Right cardiac atrium (tissue), 5 donors: Measurements from ENCODE around the gene PLXNB3. TPM values are rescaled to one million over a fixed set of nuclear protein-coding genes. Genes with fewer than 3 reads are reported as not detected.

Experiments
- ATAC-seq, 2 donors: fragments of 200-7000 bp; cut with Tn5 transposase; one replicate each; pipeline versions ENCODE4 v1.8.0 to v1.9.1; 2020; ENCODE audit warnings: moderate library complexity in 2 of 2, mild to moderate bottlenecking in 1 of 2
- DNase-seq, 3 donors: peaks; one replicate each; pipeline ENCODE4 v3.0.0-alpha.2; 2020
- H3K27ac ChIP-seq: one replicate; pipeline ENCODE4 v1.5.1; 2013; ENCODE audit warnings: mild to moderate bottlenecking, low read length, control low read depth, moderate library complexity
- H3K27me3 ChIP-seq: one replicate; pipeline ENCODE4 v1.6.1; 2013; ENCODE audit not compliant: control insufficient read depth, insufficient read depth
- H3K4me1 ChIP-seq: one replicate; pipeline ENCODE4 v1.6.1; 2013; ENCODE audit warnings: low read length; ENCODE audit not compliant: control insufficient read depth, insufficient read depth
- H3K4me3 ChIP-seq: one replicate; pipeline ENCODE4 v1.5.1; 2013; ENCODE audit warnings: low read length, control low read depth
- H3K9me3 ChIP-seq: one replicate; pipeline ENCODE4 v1.6.1; 2013; ENCODE audit warnings: low read length; ENCODE audit not compliant: control insufficient read depth
- WGBS: extraction: QIAGEN DNeasy Blood & Tissue Kit; methylation state at CpG from one replicate; pipeline ENCODE4 v1.1.7; 2013; 5-methylcytosine and 5-hydroxymethylcytosine counted together
- intact Hi-C, 4 donors: fragments of 100-400 bp; cut with DNase I; formaldehyde crosslinking; loops; one replicate each; pipeline versions ENCODE4 v1.11.0 to v1.14.0; 2022 to 2023
- polyA plus RNA-seq: library from polyadenylated mRNA; stranded (reverse); fragments of 200-250 nt; gene quantifications from one replicate; pipeline ENCODE4 v1.2.3, GENCODE V29; 2013
- total RNA-seq, 4 donors: library from RNA; stranded (reverse); fragmentation: NEBNext Ultra II Directional; extraction: Animal tissue kit (Norgen Biotek cat#: 25700); gene quantifications; one replicate each; pipeline ENCODE4 v1.2.1, GENCODE V29; 2021
- donor health status: healthy with polysubstance abuse.
- donor health status: DM: no; HTN: yes; CAD: no.
- donor health status: DM: no; HTN: no; CAD: no.
- donor health status: DM: no; HTN: yes; CAD: no; lungs with severe emphysema.
- donor health status: DM: yes; HTN: yes; CAD: no.

The PLXNB3 gene
- total and polyA plus RNA-seq, 5 donors, result 6.8 to 10.9 (median 9.2) TPM

DNA sequence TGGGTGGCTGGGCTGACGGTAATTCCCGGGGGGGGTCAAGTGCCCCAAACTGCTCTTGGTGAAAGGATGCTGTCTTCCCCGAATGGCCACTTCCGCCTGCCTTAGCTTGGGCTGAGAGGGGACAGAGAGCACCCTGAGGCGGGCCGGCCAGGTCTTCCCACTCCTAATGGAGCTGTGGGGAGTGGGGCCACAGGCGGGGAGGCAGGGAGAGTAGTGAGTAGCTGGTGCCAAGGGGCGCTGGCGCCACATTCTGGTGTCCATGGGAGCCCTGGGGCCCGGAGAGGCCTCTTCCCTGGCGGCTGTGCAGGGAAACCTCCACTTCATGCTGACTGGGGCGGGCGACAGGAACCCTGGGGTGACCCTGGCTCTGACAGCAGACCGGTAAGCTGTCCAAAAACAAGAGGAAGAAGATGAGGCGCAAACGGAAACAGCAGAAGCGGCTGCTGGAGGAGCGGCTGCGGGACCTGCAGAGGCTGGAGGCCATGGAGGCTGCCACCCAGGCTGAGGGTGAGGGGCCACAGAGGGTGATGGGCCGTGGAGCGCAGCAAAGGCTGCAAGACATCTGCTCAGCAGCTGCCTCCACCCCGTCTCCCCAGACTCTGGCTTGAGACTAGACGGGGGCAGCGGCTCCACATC is 19.4 kb downstream of the PLXNB3 start:
- no peak for DNase-seq
- Histone ChIP-seq H3K9me3 (no peaks in the 10 kb centered on the region), H3K4me3 (no peak overlapping the region), H3K27me3 (no peaks in the 10 kb centered on the region), H3K27ac (no peak overlapping the region), H3K4me1 (peaks cover 2% of the 10 kb centered on the region)
- intact Hi-C loops, result no loop called here
- no peak for ATAC-seq
- 64% methylated on average over 24 of the region's 24 CpGs for WGBS

DNA sequence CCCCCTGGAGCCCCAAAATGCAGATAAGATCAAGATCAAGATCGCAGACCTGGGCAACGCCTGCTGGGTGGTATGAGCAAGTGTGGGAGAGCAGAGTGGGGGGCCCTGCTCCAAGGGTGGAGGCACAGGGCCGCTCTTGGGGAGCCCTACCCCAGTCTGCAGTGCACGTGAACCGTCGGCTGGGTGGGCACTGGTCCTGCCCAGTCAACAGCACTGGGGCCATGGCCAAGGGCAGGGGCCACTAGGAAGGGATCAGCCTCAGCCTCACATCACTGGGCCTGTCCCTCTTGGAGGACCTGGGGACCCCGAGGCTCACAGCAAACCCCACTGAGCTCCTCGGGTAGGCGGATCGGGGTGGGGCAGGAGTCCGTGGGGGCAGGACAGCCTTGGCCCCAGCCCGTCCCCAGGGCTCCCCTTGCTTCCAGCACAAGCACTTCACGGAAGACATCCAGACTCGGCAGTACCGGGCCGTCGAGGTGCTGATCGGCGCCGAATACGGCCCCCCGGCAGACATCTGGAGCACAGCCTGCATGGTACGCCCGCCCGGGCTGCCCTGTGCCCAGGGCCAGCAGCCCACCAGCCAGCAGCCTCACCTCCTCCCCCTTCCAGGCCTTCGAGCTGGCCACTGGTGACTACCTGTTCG is 20.4 kb downstream of the PLXNB3 start:
- no peaks in the 10 kb centered on the region for H3K9me3 ChIP-seq
- H3K4me3 ChIP-seq, result no peak overlapping the region
- ATAC-seq, result no peak
- WGBS, result 88% methylated on average over 27 of the region's 27 CpGs
- peaks cover 2% of the 10 kb centered on the region for H3K4me1 ChIP-seq
- no peak overlapping the region for H3K27ac ChIP-seq
- H3K27me3 ChIP-seq, result no peaks in the 10 kb centered on the region
- DNase-seq, result no peak
- intact Hi-C loops, result no loop called here

DNA sequence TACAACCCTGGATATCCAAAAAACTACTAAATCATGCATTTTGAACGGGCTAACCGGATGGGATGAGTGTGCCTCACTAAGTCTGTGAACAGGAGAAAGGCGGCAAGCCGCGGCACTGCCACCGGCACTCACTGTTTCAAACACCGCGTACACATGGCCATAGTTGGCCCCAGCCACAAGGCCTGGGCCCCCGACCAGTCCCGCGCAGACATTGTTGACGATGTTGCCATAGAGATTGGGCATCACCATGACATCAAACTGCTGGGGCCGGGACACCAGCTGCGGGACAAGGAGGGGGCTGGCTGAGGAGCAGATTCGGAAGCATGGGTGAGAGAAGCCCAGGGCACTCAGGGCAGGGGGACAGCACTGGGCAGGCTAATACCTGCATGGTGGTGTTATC is 22.6 kb downstream of the PLXNB3 start:
- WGBS, result 75% methylated on average over 15 of the region's 15 CpGs
- ATAC-seq, result no peak
- no peak overlapping the region for H3K27ac ChIP-seq
- intact Hi-C loops, result no loop called here
- H3K4me3 ChIP-seq, result no peak overlapping the region
- peaks cover 2% of the 10 kb centered on the region for H3K4me1 ChIP-seq
- H3K9me3 ChIP-seq, result no peaks in the 10 kb centered on the region
- no peak for DNase-seq
- H3K27me3 ChIP-seq, result no peaks in the 10 kb centered on the region

DNA sequence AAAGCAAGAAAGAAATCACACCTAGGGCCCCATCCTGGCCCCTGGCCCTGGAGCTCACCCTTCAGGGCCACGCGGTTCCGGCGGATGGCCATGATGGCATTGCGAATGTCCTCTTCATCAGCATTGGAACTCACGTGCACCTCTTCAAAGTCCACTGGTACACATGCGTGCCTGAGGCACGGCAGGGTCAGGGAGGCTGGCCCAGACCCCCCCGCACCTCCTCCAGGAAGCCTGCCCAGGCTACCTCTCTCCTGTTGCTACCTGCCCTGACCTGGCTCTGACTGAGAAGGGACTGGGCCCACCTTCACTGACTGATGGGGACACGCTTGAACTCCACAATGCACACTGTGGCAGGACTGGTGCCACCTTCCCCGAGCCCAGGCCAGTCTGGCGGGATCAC is 25.6 kb downstream of the PLXNB3 start:
- ATAC-seq, result no peak
- intact Hi-C loops, result loop anchor here in 1 of 4 donors (10.0 kb wide), 1 partner anchor 135 kb away; the partner anchor contains the start of gene ARHGAP4
- Histone ChIP-seq H3K4me1 (peaks cover 4% of the 10 kb centered on the region), H3K9me3 (no peaks in the 10 kb centered on the region), H3K4me3 (no peak overlapping the region), H3K27me3 (no peaks in the 10 kb centered on the region), H3K27ac (no peak overlapping the region)
- DNase-seq, result no peak
- 93% methylated on average over 12 of the region's 12 CpGs for WGBS

DNA sequence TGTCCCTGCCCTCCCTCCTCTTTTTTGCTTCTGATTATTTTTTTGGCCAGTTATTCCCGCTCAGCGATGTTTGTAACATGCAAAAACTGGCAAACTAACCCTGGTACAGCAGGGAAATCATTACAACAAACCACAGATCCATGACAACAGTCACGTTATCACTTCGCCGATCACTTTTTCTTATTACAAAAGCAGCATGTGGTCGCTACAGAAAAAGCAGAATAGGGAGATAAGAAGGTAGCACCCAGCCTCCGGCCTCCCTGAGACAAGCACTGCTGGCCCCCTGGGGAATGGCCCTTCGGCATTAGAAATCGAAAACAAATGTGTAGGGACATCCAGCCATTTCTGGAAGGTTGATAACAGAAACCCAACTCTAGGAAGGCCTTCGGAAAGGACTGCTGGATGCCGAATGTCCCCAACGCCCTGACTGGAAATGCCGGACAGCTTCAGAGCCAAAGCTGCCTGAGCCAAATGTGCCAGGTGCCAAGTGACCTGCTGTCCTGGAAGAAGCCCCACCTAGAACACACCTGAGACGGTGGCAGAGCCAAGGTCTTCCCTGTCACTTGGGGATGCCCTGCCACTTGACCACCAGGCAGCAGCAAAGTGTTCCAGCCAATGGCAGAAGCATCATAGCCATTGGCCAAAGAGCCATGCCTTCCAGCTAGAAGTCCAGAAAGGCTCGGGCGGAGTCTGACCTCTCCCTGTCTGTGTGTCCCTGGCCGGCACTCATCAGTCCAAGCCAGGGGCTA is 27.2 kb downstream of the PLXNB3 start:
- Histone ChIP-seq H3K4me3 (no peak overlapping the region), H3K27me3 (no peaks in the 10 kb centered on the region), H3K27ac (no peak overlapping the region), H3K9me3 (no peaks in the 10 kb centered on the region), H3K4me1 (peaks cover 4% of the 10 kb centered on the region)
- ATAC-seq (no peak), DNase-seq (no peak)
- intact Hi-C loops, result loop anchor here in 1 of 4 donors (10.0 kb wide), 1 partner anchor 134 kb away; the partner anchor contains the start of gene ARHGAP4
- WGBS, result 78% methylated on average over 17 of the region's 17 CpGs

DNA sequence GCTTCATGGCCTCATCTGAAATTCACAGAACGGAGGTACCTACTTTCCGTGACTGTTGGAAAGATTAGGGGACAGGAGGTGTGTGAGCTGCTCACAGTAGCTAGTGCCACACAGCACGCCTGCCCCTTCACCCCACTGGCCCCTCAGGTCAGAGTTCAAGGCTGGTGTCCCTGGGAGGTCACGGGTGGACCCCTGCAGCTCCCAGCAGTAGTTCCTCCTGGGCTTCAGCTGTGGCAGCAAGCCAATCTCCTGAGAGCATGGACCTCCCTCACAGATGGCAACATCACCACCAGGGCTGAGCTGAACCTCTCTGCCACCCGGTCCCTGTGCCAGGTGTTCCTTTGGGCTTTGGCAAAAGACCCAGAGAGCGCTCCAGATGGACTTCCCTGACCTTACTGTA is 28.3 kb downstream of the PLXNB3 start:
- DNase-seq (no peak), ATAC-seq (no peak)
- no peaks in the 10 kb centered on the region for H3K9me3 ChIP-seq
- H3K4me1 ChIP-seq, result peaks cover 4% of the 10 kb centered on the region
- no peaks in the 10 kb centered on the region for H3K27me3 ChIP-seq
- no peak overlapping the region for H3K4me3 ChIP-seq
- H3K27ac ChIP-seq, result no peak overlapping the region
- intact Hi-C loops, result loop anchor here in 1 of 4 donors (10.0 kb wide), 1 partner anchor 132 kb away; the partner anchor contains the start of gene ARHGAP4
- WGBS, result 89% methylated on average over 6 of the region's 6 CpGs

DNA sequence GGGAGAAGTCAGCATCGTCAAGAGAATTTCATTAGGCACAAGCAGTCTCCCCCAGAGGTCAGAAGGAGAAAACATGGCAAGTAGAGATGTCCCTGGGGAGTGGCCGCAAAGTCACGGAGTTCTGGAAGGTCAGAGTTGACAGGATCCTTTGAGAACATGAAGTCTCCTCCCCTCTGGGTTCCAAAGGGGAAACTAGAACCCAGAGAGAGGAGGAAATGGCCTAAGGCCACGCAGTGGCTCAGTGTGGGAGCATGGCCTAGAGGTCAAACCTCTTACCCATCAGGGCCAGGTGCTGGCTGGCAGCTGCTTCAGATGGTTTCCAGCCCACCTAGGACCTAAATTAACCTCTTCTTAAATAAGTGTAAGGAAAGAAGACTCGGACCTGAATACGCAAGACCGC is 29.2 kb downstream of the PLXNB3 start:
- Histone ChIP-seq H3K9me3 (no peaks in the 10 kb centered on the region), H3K4me1 (peaks cover 4% of the 10 kb centered on the region), H3K4me3 (peak overlapping the region; percentile 90), H3K27ac (peak overlapping the region; percentile 95), H3K27me3 (no peaks in the 10 kb centered on the region)
- DNase-seq, result no peak
- ATAC-seq, result no peak
- intact Hi-C loops, result loop anchor here in 1 of 4 donors (10.0 kb wide), 1 partner anchor 132 kb away; the partner anchor contains the start of gene ARHGAP4
- 6% methylated on average over 7 of the region's 7 CpGs for WGBS

DNA sequence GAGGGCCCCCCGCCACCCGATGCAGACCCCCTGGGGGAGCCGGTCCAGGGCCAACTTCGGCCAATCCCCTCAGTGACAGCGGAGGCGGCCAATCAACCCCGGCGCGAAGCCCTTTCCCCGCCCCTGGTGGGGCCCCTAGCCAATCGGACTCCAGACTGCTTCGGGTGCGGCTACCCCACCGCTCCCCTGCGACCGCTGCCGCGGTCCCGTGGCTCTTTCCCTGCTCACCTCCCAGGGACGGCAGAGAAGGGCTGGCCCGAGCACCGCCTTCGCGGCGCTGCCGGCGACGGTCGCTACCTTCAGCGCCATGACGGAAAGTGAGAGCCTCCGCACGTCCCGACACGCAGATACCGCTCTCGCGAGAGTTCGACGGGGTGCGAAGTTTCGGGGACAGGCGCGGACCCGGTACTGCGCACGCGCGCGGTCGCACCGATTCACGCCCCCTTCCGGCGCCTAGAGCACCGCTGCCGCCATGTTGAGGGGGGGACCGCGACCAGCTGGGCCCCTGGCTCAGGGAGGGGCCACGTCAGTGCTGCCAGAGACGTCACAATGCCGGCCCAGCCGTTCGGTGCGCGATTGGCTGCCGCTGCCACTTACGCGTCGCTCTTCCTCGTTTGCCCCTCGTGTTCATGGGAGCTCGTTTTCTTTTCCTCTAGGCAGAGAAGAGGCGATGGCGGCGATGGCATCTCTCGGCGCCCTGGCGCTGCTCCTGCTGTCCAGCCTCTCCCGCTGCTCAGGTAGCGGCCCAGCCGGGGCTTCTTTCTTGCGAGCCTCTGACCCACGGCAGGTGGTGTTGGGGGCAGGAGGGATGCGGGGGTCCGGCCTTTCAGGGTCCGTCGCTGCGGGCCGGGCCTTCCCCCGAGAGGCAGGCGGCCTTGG is 30.2 kb downstream of the PLXNB3 start, which contains the start of the genes IDH3G and SSR4:
TSS of gene IDH3G (minus strand) at position 358 of the 879 bp plus-strand sequence. CDS start at position 309, 49 bp downstream.
TSS of gene SSR4 (plus strand) at position 651 of the 879 bp plus-strand sequence. CDS start at position 671, 20 bp downstream.
- H3K4me3 ChIP-seq, result peak within 1 kb of the TSS; percentile 90
- DNase-seq (peak; percentile 94 to 97 (median 97)), ATAC-seq (peak; percentile 95 to 96)
- WGBS, result under 1% methylated on average over 92 of the region's 92 CpGs
- H3K27me3 ChIP-seq, result no peaks in the 10 kb centered on the region
- peak within 1 kb of the TSS; percentile 95 for H3K27ac ChIP-seq
- H3K9me3 ChIP-seq, result no peaks in the 10 kb centered on the region
- H3K4me1 ChIP-seq, result peaks cover 4% of the 10 kb centered on the region
- intact Hi-C loops, result loop anchor here in 1 of 4 donors (10.0 kb wide), 1 partner anchor 131 kb away; the partner anchor contains the start of gene ARHGAP4

DNA sequence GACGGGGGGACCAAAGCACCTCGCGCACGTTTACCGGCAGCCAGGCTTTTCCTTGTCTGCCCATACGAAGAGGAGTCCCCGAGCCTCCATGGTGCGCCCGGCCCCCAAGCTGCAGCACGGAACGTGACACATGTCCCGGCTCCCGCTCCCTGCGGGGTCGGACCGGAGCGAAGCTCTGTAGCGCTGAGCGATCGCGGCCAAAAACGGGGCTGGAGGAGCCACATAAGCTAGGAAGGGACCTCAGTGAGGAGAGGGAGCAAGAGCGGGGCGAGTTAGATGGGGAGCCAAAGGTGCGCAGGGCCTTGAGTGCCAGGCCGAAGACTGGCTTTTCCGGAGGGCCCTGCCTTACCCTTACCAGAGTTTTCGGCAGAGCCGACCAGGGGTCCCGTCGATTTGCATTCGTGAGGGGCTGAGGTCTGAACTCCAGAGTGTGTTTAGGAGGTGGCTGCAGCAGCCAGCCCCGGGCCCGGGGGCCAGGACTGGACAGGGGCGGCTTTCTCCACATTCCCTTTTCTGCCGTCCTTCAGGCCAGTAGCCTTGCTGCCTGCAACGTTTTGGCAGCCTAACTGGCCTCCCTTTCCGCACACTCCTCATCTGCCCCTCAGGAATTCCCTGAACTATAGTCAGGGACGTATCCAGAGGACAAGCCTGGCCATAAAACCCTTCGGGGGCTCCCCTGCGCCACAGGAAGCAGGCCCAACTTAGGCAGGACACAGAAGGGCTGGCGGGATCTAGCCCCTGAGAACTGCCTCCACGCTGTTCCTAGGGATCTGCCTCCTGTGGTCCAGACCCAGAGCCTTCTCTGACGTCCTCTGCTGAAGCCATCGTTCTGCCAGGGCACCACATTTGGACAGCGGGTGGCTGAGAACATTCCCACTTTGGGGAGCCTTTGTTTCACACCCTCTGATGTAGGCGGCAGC is 31.1 kb downstream of the PLXNB3 start:
- Histone ChIP-seq H3K4me3 (peak overlapping the region; percentile 77), H3K9me3 (no peaks in the 10 kb centered on the region), H3K4me1 (peaks cover 4% of the 10 kb centered on the region), H3K27me3 (no peaks in the 10 kb centered on the region), H3K27ac (peak overlapping the region; percentile 83)
- ATAC-seq, result peak; percentile 1 to 2
- intact Hi-C loops, result loop anchor here in 1 of 4 donors (10.0 kb wide), 1 partner anchor 130 kb away; the partner anchor contains the start of gene ARHGAP4
- WGBS, result 4% methylated on average over 47 of the region's 47 CpGs
- no peak for DNase-seq
